Gastroesophageal sphincter (tissue), 3 donors: ENCODE results near the gene CLGN.

Source experiments
- EP300 ChIP-seq: sonication (generic); formaldehyde crosslinking; IDR thresholded peaks from one replicate; pipeline ENCODE4 v1.6.1; 2017; ENCODE audit warnings: antibody characterized with exemption, mild to moderate bottlenecking
- POLR2A ChIP-seq, 2 donors: fragments of 450-650 bp; IDR thresholded peaks; one replicate each; pipeline ENCODE4 v1.6.1; 2017; ENCODE audit warnings: antibody characterized with exemption in 2 of 2, mild to moderate bottlenecking in 2 of 2, moderate library complexity in 1 of 2
- POLR2AphosphoS5 ChIP-seq: sonication (generic); formaldehyde crosslinking; IDR thresholded peaks from one replicate; pipeline ENCODE4 v1.6.1; 2017; ENCODE audit warnings: antibody characterized with exemption
- TF ChIP-seq, protein P1 (sequence below), 4 experiments: fragments of 200-600 bp in 2 of 4; fragments of 450-650 bp in 2 of 4; sonication (generic) in 1 of 4; IDR thresholded peaks; one replicate each; pipeline ENCODE4 v1.5.1; 2017 to 2019; ENCODE audit warnings: antibody characterized with exemption in 4 of 4, mild to moderate bottlenecking in 2 of 4, moderate library complexity in 2 of 4

- TF ChIP-seq POLR2A (IDR thresholded peaks at IDR 0.05) (no peak), POLR2AphosphoS5 (no peak), EP300 (no peak)
- TF ChIP-seq, protein P1, sequence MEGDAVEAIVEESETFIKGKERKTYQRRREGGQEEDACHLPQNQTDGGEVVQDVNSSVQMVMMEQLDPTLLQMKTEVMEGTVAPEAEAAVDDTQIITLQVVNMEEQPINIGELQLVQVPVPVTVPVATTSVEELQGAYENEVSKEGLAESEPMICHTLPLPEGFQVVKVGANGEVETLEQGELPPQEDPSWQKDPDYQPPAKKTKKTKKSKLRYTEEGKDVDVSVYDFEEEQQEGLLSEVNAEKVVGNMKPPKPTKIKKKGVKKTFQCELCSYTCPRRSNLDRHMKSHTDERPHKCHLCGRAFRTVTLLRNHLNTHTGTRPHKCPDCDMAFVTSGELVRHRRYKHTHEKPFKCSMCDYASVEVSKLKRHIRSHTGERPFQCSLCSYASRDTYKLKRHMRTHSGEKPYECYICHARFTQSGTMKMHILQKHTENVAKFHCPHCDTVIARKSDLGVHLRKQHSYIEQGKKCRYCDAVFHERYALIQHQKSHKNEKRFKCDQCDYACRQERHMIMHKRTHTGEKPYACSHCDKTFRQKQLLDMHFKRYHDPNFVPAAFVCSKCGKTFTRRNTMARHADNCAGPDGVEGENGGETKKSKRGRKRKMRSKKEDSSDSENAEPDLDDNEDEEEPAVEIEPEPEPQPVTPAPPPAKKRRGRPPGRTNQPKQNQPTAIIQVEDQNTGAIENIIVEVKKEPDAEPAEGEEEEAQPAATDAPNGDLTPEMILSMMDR (IDR thresholded peaks at IDR 0.05): no peak
Observed at GRCh38 chr4:140367738-140368137, 59.7 kb downstream of the CLGN start.
